GM21367 (cell line): ENCODE data around the gene HAL.

ENCODE experiments used
- ATAC-seq: cut with Tn5 transposase; IDR thresholded peaks from one replicate; pipeline ENCODE4 v1.9.1; 2021; ENCODE audit not compliant: unreplicated experiment

HAL gene

GRCh38 chr12:95996034-95996658, at the start of gene HAL:
HAL (minus strand) TSS chr12:95996344; CDS start chr12:95995910, 434 bp downstream.
- no peak for ATAC-seq

- ATAC-seq, result no peak
Observed at GRCh38 chr12:96045566-96045965, 49.4 kb upstream of the HAL start.

GRCh38 chr12:96044943-96045290, 48.8 kb upstream of the HAL start:
- ATAC-seq, result no peak

- ATAC-seq, result no peak
Observed at GRCh38 chr12:96044017-96044942, 48.1 kb upstream of the HAL start.

GRCh38 chr12:96041181-96041580, 45.0 kb upstream of the HAL start:
- no peak for ATAC-seq

GRCh38 chr12:96040305-96041133, 44.4 kb upstream of the HAL start:
- no peak for ATAC-seq

- no peak for ATAC-seq
Observed at GRCh38 chr12:96039516-96039915, 43.4 kb upstream of the HAL start.

- no peak for ATAC-seq
Observed at GRCh38 chr12:96036765-96037455, 40.8 kb upstream of the HAL start.

GRCh38 chr12:96035283-96036236, 39.4 kb upstream of the HAL start, which contains the start of gene LTA4H:
LTA4H (minus strand) TSS chr12:96035587; CDS start chr12:96035519, 68 bp downstream.
- peak; percentile 83 for ATAC-seq

- peak; percentile 6 for ATAC-seq
Observed at GRCh38 chr12:96034621-96035282, 38.6 kb upstream of the HAL start.

- ATAC-seq, result no peak
Observed at GRCh38 chr12:96033549-96034389, 37.6 kb upstream of the HAL start.

- ATAC-seq, result no peak
Observed at GRCh38 chr12:96029826-96030225, 33.7 kb upstream of the HAL start.

GRCh38 chr12:96028538-96028937, 32.4 kb upstream of the HAL start:
- no peak for ATAC-seq

- ATAC-seq, result no peak
Observed at GRCh38 chr12:96026331-96026730, 30.2 kb upstream of the HAL start.

- no peak for ATAC-seq
Observed at GRCh38 chr12:96025518-96025917, 29.4 kb upstream of the HAL start.

- ATAC-seq, result peak; percentile 99
Observed at GRCh38 chr12:96020314-96021003, 24.3 kb upstream of the HAL start.

- no peak for ATAC-seq
Observed at GRCh38 chr12:96015672-96016071, 19.5 kb upstream of the HAL start.
